Heart left ventricle (tissue), 16 donors: ENCODE results near the gene GNB5. TPM values are rescaled to one million over a fixed set of nuclear protein-coding genes. Genes with fewer than 3 reads are reported as not detected.

ENCODE experiments used
- ATAC-seq, 4 donors: fragments of 200-7000 bp; cut with Tn5 transposase; one replicate each; pipeline ENCODE4 v1.9.1; 2020 to 2022; ENCODE audit warnings: moderate library complexity in 4 of 4, mild to moderate bottlenecking in 3 of 4, moderate number of reproducible peaks in 1 of 4
- DNase-seq, 5 donors: peaks; one replicate each; pipeline ENCODE4 v3.0.0-alpha.2; 2020
- H3K27ac ChIP-seq, 12 donors: fragments of 200-600 bp; sonication (generic) in 4 of 12; one replicate each; pipeline versions ENCODE4 v1.5.0 to v1.8.0; 2016 to 2022; ENCODE audit warnings: mild to moderate bottlenecking in 2 of 12
- H3K27me3 ChIP-seq, 9 donors: fragments of 200-600 bp; sonication (generic) in 2 of 9; one replicate each; pipeline versions ENCODE4 v1.5.1 to v1.8.0; 2016 to 2022; ENCODE audit warnings: mild to moderate bottlenecking in 3 of 9
- H3K36me3 ChIP-seq, 9 donors: fragments of 200-600 bp; sonication (generic) in 2 of 9; one replicate each; pipeline versions ENCODE4 v1.5.0 to v1.8.0; 2018 to 2022; ENCODE audit warnings: mild to moderate bottlenecking in 2 of 9
- H3K4me1 ChIP-seq, 12 donors: fragments of 200-600 bp; sonication (generic) in 4 of 12; one replicate each; pipeline versions ENCODE4 v1.5.0 to v1.8.0; 2016 to 2022; ENCODE audit warnings: mild to moderate bottlenecking in 3 of 12
- H3K4me3 ChIP-seq, 12 donors: fragments of 200-600 bp; sonication (generic) in 4 of 12; one replicate each; pipeline versions ENCODE4 v1.5.0 to v1.8.0; 2017 to 2022; ENCODE audit warnings: mild to moderate bottlenecking in 9 of 12, moderate library complexity in 4 of 12
- H3K9me3 ChIP-seq, 12 donors: fragments of 200-600 bp; sonication (generic) in 4 of 12; one replicate each; pipeline versions ENCODE4 v1.5.0 to v1.8.0; 2016 to 2022; ENCODE audit warnings: mild to moderate bottlenecking in 1 of 12
- POLR2A ChIP-seq, 2 donors: fragments of 450-650 bp; IDR thresholded peaks; one replicate each; pipeline ENCODE4 v1.6.1; 2017; ENCODE audit warnings: antibody characterized with exemption in 2 of 2, mild to moderate bottlenecking in 2 of 2, moderate library complexity in 2 of 2
- WGBS, 4 donors: extraction: QIAGEN DNeasy Blood & Tissue Kit in 2 of 4; methylation state at CpG; one replicate each; pipeline versions ENCODE4 v1.1.5 to v1.1.7; 2013 to 2018; 5-methylcytosine and 5-hydroxymethylcytosine counted together
- intact Hi-C, 10 donors: fragments of 100-400 bp; cut with DNase I; formaldehyde crosslinking; loops; one replicate each; pipeline versions ENCODE4 v1.11.1 to v1.14.2; 2022
- polyA plus RNA-seq, 2 donors: library from polyadenylated mRNA; stranded (reverse); fragments of 200-250 nt; gene quantifications; one replicate each; pipeline ENCODE4 v1.2.3, GENCODE V29; 2013
- total RNA-seq, 9 donors: library from RNA; depleted of rRNA in 2 of 9; stranded (reverse); fragments of >200 nt in 2 of 9; fragmentation: NEBNext Ultra II Directional in 3 of 9; extraction: Animal tissue kit (Norgen Biotek cat#: 25700) in 3 of 9; gene quantifications; one replicate each; pipeline versions ENCODE4 v1.1.0 to v1.2.4, GENCODE V29; 2016 to 2023
- TF ChIP-seq, protein P1 (sequence below), 12 donors: fragments of 200-600 bp; sonication (generic) in 4 of 12; IDR thresholded peaks; one replicate each; pipeline versions ENCODE4 v1.5.0 to v1.8.0; 2018 to 2022; ENCODE audit warnings: antibody characterized with exemption in 12 of 12, mild to moderate bottlenecking in 5 of 12
- donor health status: ischemic (EF 13 %, LVEDD 7.1; RV severe dilation, severe dysfunction).
- donor health status: healthy with polysubstance abuse.
- donor health status: DM: no; HTN: yes; CAD: no.
- donor health status: DM: no; HTN: no; CAD: no.
- donor health status: ischemic (EF 25% LVEDD 6.9; RV normal size, moderate dysfunction).
- donor health status: ischemic (EF 25% LVEDD 5.7; RV mildly dilated, moderate dysfunction).
- donor health status: healthy.
- donor health status: DM: yes; HTN: yes; CAD: no.
- donor health status: ischemic (EF 35%, LVEDD 5.7; RV mildly dilated, moderate dysfunction).
- donor health status: nonischemic (EF 11% LVEDD 7.7; RV severe dilation, severe dysfunction).
- donor health status: DM: yes; HTN: yes; CAD: no.
- donor health status: PGD.
- donor health status: ischemic (EF 29% LVEDD 5.4; RV normal size, mild dysfunction).
- donor health status: nonischemic (EF 23%, LVEDD 6.1; RV moderate dilation, normal function).

The GNB5 gene
- total and polyA plus RNA-seq, 11 donors = 4.2 to 12.4 (median 7.7) TPM

DNA sequence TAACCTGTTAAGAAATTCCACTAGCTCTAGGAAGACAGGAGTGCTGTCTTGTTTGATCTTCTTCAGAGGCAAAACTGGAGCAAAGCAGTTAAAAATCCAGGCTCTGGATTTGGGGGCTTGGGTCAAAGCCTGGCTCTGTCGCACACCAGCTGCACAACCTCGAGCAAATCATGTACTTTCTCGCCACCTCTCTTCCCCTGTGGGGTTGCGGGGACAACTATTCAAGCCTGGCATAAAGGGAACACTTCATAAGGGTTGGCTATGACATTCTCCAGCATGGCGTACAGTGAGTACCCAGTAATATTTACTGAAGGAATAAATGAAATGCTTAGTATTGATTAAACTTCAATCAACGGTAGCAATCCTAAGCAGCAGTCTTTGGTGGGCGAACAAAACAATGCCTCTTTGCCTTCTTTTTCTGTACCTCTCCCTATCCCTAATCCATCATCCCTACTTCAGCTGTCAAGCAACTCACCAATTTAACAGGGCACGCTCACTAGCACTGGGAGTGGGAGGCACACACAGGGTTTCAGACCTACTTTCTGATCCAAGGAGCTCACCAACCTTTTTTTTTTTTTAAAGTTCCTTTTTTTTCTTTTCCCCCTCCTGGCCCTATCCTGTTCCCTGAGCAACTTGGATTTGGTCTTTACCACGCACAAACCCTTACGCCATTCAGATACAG lies 33.0 kb downstream of the GNB5 start:
- Histone ChIP-seq H3K36me3 (peaks cover 0 to 6% (median 0%) of the 10 kb centered on the region in 9 donors), H3K4me1 (no peaks in the 10 kb centered on the region), H3K27me3 (no peaks in the 10 kb centered on the region), H3K4me3 (no peak overlapping the region), H3K27ac (no peak overlapping the region), H3K9me3 (no peaks in the 10 kb centered on the region)
- no peak for DNase-seq
- no peak for ATAC-seq
- WGBS, 4 donors = 90 to 93% (median 91%) methylated on average over 10 of the region's 10 CpGs
- intact Hi-C loops = no loop called here
- TF ChIP-seq POLR2A (IDR thresholded peaks at IDR 0.05) = no peak
- TF ChIP-seq, protein P1, sequence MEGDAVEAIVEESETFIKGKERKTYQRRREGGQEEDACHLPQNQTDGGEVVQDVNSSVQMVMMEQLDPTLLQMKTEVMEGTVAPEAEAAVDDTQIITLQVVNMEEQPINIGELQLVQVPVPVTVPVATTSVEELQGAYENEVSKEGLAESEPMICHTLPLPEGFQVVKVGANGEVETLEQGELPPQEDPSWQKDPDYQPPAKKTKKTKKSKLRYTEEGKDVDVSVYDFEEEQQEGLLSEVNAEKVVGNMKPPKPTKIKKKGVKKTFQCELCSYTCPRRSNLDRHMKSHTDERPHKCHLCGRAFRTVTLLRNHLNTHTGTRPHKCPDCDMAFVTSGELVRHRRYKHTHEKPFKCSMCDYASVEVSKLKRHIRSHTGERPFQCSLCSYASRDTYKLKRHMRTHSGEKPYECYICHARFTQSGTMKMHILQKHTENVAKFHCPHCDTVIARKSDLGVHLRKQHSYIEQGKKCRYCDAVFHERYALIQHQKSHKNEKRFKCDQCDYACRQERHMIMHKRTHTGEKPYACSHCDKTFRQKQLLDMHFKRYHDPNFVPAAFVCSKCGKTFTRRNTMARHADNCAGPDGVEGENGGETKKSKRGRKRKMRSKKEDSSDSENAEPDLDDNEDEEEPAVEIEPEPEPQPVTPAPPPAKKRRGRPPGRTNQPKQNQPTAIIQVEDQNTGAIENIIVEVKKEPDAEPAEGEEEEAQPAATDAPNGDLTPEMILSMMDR (IDR thresholded peaks at IDR 0.05) = no peak

GRCh38 chr15:52155878-52156277 lies 35.3 kb downstream of the GNB5 start:
- H3K9me3 ChIP-seq = no peaks in the 10 kb centered on the region
- no peak overlapping the region for H3K4me3 ChIP-seq
- H3K27me3 ChIP-seq = no peaks in the 10 kb centered on the region
- no peaks in the 10 kb centered on the region for H3K4me1 ChIP-seq
- intact Hi-C loops = no loop called here
- peaks cover 0 to 24% (median 0%) of the 10 kb centered on the region in 9 donors for H3K36me3 ChIP-seq
- ATAC-seq = no peak
- no peak for DNase-seq
- WGBS, 4 donors = 65 to 77% (median 73%) methylated on average over 2 of the region's 2 CpGs
- no peak overlapping the region for H3K27ac ChIP-seq
- TF ChIP-seq POLR2A (IDR thresholded peaks at IDR 0.05) = no peak
- TF ChIP-seq, protein P1 (IDR thresholded peaks at IDR 0.05) = no peak

DNA sequence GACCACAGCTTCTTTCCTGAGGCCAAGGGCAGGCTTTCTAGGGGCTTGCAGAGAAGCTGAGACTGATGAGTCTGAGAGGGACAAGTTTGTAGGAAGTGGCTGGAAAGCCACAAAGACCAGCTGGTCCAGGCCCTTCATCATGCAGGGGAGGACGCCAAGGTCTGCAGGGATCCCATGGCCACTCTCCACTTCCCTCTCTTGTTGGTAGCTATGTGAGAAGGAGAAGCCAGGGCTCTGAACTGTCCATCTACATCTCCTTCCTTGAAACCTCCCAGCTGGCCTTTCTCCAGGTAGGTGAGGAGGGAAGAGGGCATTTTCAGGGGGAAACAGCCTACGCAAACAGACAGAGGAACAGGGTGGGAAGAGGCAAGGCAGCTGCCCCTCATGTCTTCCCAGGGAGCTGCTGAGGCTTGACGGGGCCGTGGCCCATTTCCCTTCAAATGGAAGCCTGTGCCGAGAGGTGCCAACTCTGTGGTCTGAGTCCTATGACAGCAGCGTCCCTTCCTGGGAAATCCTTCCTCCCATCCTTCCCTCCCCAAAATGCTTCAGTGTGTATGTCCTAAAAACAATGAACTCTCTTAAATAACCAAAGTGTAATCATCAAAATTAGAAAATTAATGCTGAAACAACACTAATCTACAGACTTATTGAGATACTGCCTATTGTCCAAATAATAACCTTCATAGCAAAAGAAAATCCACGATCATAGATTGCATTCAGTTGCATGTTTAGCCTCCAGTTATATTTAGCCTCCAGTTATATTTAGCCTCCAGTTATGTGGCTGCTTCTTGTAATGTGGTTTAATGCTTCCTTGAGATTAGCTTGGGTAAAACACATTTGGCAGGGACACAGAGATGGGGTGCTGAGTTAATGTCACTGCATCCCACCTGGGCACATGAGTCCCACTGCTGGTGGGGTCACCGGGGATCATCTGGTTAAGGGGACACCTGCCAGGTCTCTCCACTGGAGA lies 36.0 kb downstream of the GNB5 start:
- no peak overlapping the region for H3K27ac ChIP-seq
- no peaks in the 10 kb centered on the region for H3K4me1 ChIP-seq
- TF ChIP-seq, protein P1 (IDR thresholded peaks at IDR 0.05) = no peak
- TF ChIP-seq POLR2A (IDR thresholded peaks at IDR 0.05) = no peak
- H3K9me3 ChIP-seq = no peaks in the 10 kb centered on the region
- no peak for DNase-seq
- intact Hi-C loops = no loop called here
- 80 to 86% (median 82%) methylated on average over 8 of the region's 8 CpGs for WGBS, 4 donors
- no peak for ATAC-seq
- peaks cover 0 to 27% (median 2%) of the 10 kb centered on the region in 9 donors for H3K36me3 ChIP-seq
- H3K27me3 ChIP-seq = no peaks in the 10 kb centered on the region
- no peak overlapping the region for H3K4me3 ChIP-seq
